B cell (primary cell): Measurements from ENCODE around the gene SPTB.

Source experiments
- EZH2 ChIP-seq: IDR thresholded peaks from 2 replicates; pipeline ENCODE4 v1.6.1; 2012; ENCODE audit warnings: borderline replicate concordance, low read depth, mild to moderate bottlenecking, moderate library complexity, low read length; ENCODE audit not compliant: insufficient read depth, poor library complexity, severe bottlenecking
- TF ChIP-seq, protein P1 (sequence below): fragments of 200-600 bp; IDR thresholded peaks from one replicate; pipeline ENCODE4 v1.8.0; 2022; ENCODE audit warnings: antibody characterized with exemption, mild to moderate bottlenecking

DNA sequence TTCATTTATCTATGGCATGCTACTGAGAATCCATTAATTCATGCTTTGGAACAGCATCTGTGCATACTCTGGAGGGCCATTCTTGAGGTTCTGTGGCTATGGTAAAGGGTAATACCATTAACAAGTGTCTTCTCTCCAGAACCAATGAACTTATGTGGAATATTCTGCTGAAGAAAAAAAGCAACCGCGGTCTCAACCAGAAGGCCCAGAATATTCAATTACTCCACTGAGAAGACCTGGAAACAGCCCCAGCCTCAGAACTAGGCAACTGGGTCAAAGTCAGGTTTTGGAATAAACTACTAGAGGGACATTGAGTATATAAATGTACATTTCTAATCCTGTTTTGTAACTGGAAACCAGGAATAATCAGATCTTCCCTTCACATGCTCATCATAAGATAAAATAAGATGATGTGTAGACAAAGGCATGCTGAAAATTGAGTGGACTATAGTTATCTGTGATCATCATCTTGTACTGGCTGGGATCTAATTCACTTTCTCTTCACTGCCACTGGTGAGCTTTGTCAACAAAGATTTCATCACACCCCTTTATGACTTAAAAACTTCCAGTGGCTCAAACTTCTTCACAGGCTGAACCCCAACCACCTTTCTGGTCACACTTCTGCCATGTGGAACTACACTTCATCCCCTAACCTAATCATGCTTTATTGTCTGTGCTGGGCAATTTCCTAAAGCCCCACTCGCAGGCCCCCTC is 6.0 kb downstream of the SPTB start:
- TF ChIP-seq, protein P1, sequence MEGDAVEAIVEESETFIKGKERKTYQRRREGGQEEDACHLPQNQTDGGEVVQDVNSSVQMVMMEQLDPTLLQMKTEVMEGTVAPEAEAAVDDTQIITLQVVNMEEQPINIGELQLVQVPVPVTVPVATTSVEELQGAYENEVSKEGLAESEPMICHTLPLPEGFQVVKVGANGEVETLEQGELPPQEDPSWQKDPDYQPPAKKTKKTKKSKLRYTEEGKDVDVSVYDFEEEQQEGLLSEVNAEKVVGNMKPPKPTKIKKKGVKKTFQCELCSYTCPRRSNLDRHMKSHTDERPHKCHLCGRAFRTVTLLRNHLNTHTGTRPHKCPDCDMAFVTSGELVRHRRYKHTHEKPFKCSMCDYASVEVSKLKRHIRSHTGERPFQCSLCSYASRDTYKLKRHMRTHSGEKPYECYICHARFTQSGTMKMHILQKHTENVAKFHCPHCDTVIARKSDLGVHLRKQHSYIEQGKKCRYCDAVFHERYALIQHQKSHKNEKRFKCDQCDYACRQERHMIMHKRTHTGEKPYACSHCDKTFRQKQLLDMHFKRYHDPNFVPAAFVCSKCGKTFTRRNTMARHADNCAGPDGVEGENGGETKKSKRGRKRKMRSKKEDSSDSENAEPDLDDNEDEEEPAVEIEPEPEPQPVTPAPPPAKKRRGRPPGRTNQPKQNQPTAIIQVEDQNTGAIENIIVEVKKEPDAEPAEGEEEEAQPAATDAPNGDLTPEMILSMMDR: no peak
- no peak for TF ChIP-seq EZH2
